Smooth muscle cell (in vitro differentiated cells): ENCODE data around the gene SFRP5. TPM values are rescaled to one million over a fixed set of nuclear protein-coding genes. Genes with fewer than 3 reads are reported as not detected.

ENCODE experiments used
- DNase-seq: peaks from one replicate; lab custom pipeline; 2025; ENCODE audit not compliant: unreplicated experiment; lab: John Stamatoyannopoulos, UW
- H2AFZ ChIP-seq: fragments of 200-600 bp; sonication (generic); 2 replicates; pipeline ENCODE4 v1.6.0; 2016; ENCODE audit warnings: antibody characterized with exemption, low read depth, mild to moderate bottlenecking
- H3F3A ChIP-seq: fragments of 200-600 bp; sonication (generic); 2 replicates; pipeline ENCODE4 v1.6.0; 2017; ENCODE audit warnings: antibody characterized with exemption, low read depth
- H3K27ac ChIP-seq: fragments of 200-600 bp; sonication (generic); 2 replicates; pipeline ENCODE4 v1.5.1; 2016; ENCODE audit warnings: low read depth, mild to moderate bottlenecking
- H3K27me3 ChIP-seq: fragments of 200-600 bp; sonication (generic); 2 replicates; pipeline ENCODE4 v1.6.1; 2016; ENCODE audit warnings: low read depth, mild to moderate bottlenecking
- H3K36me3 ChIP-seq: fragments of 200-600 bp; sonication (generic); 2 replicates; pipeline ENCODE4 v1.5.1; 2016; ENCODE audit warnings: low read depth
- H3K4me1 ChIP-seq: fragments of 200-600 bp; sonication (generic); 2 replicates; pipeline ENCODE4 v1.5.1; 2016; ENCODE audit warnings: low read depth
- H3K4me2 ChIP-seq: fragments of 200-600 bp; sonication (generic); 2 replicates; pipeline ENCODE4 v1.6.0; 2016; ENCODE audit warnings: mild to moderate bottlenecking
- H3K4me3 ChIP-seq: fragments of 200-600 bp; sonication (generic); 2 replicates; pipeline ENCODE4 v1.5.1; 2016; ENCODE audit warnings: mild to moderate bottlenecking
- H3K79me2 ChIP-seq: fragments of 200-600 bp; sonication (generic); 2 replicates; pipeline ENCODE4 v1.6.0; 2016; ENCODE audit warnings: low read depth, mild to moderate bottlenecking
- H3K9ac ChIP-seq: fragments of 200-600 bp; sonication (generic); 2 replicates; pipeline ENCODE4 v1.6.0; 2016; ENCODE audit warnings: low read depth
- H3K9me3 ChIP-seq: fragments of 200-600 bp; sonication (generic); replicated peaks from 2 replicates; pipeline ENCODE4 v1.5.1; 2016; ENCODE audit warnings: low read depth
- H4K20me1 ChIP-seq: fragments of 200-600 bp; sonication (generic); 2 replicates; pipeline ENCODE4 v1.6.0; 2016; ENCODE audit warnings: low read depth
- CTCF ChIP-seq: fragments of 200-600 bp; sonication (generic); IDR thresholded peaks from 2 replicates; pipeline ENCODE4 v1.5.1; 2017; ENCODE audit warnings: borderline replicate concordance, mild to moderate bottlenecking, antibody characterized with exemption; ENCODE audit not compliant: insufficient read depth, poor library complexity, severe bottlenecking
- WGBS: methylation state at CpG from one replicate; pipeline ENCODE4 v1.1.7; 2016; ENCODE audit warnings: low lambda C conversion rate; 5-methylcytosine and 5-hydroxymethylcytosine counted together
- polyA plus RNA-seq: library from polyadenylated mRNA; unstranded; fragments of >200 nt; fragmentation: Nextera tagmentation; extraction: Ambion mirVana; gene quantifications from 2 replicates; pipeline ENCODE4 v1.2.1, GENCODE V29; 2016
- total RNA-seq: library from RNA; depleted of rRNA; stranded (reverse); fragments of >200 nt; gene quantifications from 2 replicates; pipeline ENCODE4 v1.2.3, GENCODE V29; 2014

SFRP5 gene
- total and polyA plus RNA-seq, 2 experiments from 2014 or later, result 0.11 TPM; not detected in 1

DNA sequence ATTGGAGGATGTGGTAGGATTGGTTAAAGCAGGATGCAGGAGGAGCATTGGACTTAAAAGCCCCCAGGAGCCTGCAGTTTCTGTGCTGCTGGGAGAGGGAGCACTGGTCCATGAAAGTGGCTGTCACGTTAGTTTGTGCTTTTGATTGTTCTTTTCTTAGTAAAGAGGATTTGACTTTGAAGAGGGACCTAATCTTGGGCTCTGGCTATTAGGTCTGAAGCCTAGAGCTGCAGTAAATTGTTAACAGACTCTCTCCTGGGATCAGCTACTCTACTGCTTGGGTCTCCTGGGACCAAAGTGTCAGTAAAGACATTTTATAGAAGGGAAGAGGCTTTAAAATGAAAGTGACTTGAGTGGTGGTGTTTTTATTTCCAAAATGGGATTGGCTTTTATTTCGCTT, 31.2 kb downstream of the SFRP5 start:
- 97% methylated on average over 2 of the region's 2 CpGs for WGBS

DNA sequence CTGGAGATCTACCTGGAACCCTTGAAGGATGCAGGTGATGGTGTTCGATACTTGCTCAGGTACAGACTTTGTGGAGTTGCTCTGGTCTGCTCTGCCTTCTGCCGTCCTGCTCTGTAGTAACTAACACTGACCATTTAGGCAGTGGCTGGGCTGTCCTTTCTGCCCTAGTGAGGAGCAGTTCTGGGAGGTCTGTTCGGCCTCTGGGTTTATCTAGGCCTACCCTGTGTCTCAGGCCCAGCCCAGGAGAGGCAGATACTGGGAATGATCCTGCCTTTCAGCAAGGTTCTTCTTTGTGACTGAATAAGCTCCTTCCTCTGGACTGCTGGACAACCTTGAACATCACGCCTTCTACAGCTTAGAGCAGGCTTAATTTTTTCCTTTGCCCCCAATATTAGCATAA, 33.2 kb downstream of the SFRP5 start:
- Histone ChIP-seq H3K79me2 (peaks cover 55% of the 10 kb centered on the region), H3K9ac (no peak overlapping the region), H3K27me3 (no peaks in the 10 kb centered on the region), H2AFZ (no peak overlapping the region), H3K4me2 (peak overlapping the region; percentile 93), H3K36me3 (peaks cover 10% of the 10 kb centered on the region), H3K4me3 (no peak overlapping the region), H3K27ac (no peak overlapping the region), H4K20me1 (peaks cover 51% of the 10 kb centered on the region), H3K4me1 (peaks cover 8% of the 10 kb centered on the region), H3F3A (no peaks in the 10 kb centered on the region), H3K9me3 (no peaks in the 10 kb centered on the region)
- no peak for TF ChIP-seq CTCF
- WGBS, result 98% methylated on average over 4 of the region's 4 CpGs
- no peak for DNase-seq

More for the DNA sequence above, 31.2 kb downstream of the SFRP5 start:
- Histone ChIP-seq H3K4me1 (peaks cover 8% of the 10 kb centered on the region), H3K4me3 (no peak overlapping the region), H3K36me3 (peaks cover 10% of the 10 kb centered on the region), H3K27ac (no peak overlapping the region), H4K20me1 (peaks cover 63% of the 10 kb centered on the region), H3K79me2 (peaks cover 61% of the 10 kb centered on the region), H3K9ac (no peak overlapping the region), H3K4me2 (no peak overlapping the region), H3K27me3 (no peaks in the 10 kb centered on the region), H3F3A (no peaks in the 10 kb centered on the region), H3K9me3 (no peaks in the 10 kb centered on the region), H2AFZ (no peak overlapping the region)
- no peak for TF ChIP-seq CTCF
- DNase-seq, result no peak

- 20% methylated on average over 14 of the region's 14 CpGs for WGBS
- Histone ChIP-seq H3K36me3 (peaks cover 10% of the 10 kb centered on the region), H2AFZ (peak overlapping the region; percentile 67), H3K4me1 (peaks cover 8% of the 10 kb centered on the region), H3K4me2 (peak overlapping the region; percentile 93), H3K27ac (peak overlapping the region; percentile 94), H3K4me3 (peak overlapping the region; percentile 77), H3K27me3 (no peaks in the 10 kb centered on the region), H3K9me3 (no peaks in the 10 kb centered on the region), H4K20me1 (peaks cover 43% of the 10 kb centered on the region), H3K9ac (peak overlapping the region; percentile 93), H3K79me2 (peaks cover 47% of the 10 kb centered on the region), H3F3A (no peaks in the 10 kb centered on the region)
- no peak for DNase-seq
- no peak for TF ChIP-seq CTCF
Measured at GRCh38 chr10:97737770-97738265, 34.0 kb downstream of the SFRP5 start.
